GM12892 (cell line): Measurements from ENCODE around the gene SCFD2.

Experiments
- POLR2A ChIP-seq: IDR thresholded peaks from 2 replicates; pipeline ENCODE4 v1.6.1; 2011; ENCODE audit warnings: low read depth, low read length, control low read depth
- POLR2AphosphoS5 ChIP-seq: IDR thresholded peaks from 2 replicates; pipeline ENCODE4 v1.6.1; 2011; ENCODE audit warnings: low read depth, low read length, control low read depth

DNA sequence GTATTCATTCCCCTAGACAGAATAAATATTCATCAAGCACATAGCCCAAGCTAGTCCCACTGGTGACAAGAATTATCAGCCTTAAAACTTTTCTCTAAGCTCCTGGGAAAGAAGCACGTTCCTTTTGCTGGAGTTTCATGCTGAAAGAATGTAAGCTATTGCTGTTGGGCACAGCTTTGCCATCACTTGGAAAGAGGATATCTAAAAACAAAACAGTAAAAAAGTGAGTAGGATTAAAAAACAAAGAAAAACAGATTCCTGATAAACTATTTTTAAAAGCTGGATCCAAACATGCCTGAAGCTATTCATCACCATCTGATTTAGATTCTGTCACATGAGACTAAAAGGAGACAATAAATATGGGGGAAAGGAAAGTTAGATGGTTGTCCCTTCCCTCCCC is 176.8 kb downstream of the SCFD2 start:
- TF ChIP-seq POLR2A (no peak), POLR2AphosphoS5 (no peak)
